Naive B cell (primary cell): Measurements from ENCODE around the gene NELL1. TPM values are rescaled to one million over a fixed set of nuclear protein-coding genes. Genes with fewer than 3 reads are reported as not detected.

Experiments
- ATAC-seq, 2 donors: fragments of 150-1000 bp; cut with Tn5 transposase; 2 replicates each; pipeline ENCODE4 v1.10.0; 2021; ENCODE audit warnings: low read depth in 2 of 2, mild to moderate bottlenecking in 2 of 2, moderate library complexity in 2 of 2
- DNase-seq: peaks from one replicate; pipeline ENCODE4 v3.0.0; 2022
- H3K27ac Mint-ChIP-seq, 6 donors: one replicate each; pipeline ENCODE4 v1.8.0; 2020 to 2022; ENCODE audit warnings: mild to moderate bottlenecking in 6 of 6, mixed read lengths in 6 of 6, moderate library complexity in 5 of 6, inconsistent platforms in 2 of 6
- H3K27me3 Mint-ChIP-seq, 3 donors: one replicate each; pipeline ENCODE4 v1.8.0; 2021 to 2022; ENCODE audit warnings: mixed read lengths in 3 of 3, mild to moderate bottlenecking in 1 of 3
- H3K36me3 Mint-ChIP-seq, 2 donors: one replicate each; pipeline ENCODE4 v1.8.0; 2020 to 2022; ENCODE audit warnings: mixed read lengths in 2 of 2, inconsistent platforms in 1 of 2, mild to moderate bottlenecking in 1 of 2
- H3K4me1 Mint-ChIP-seq, 3 donors: one replicate each; pipeline ENCODE4 v1.8.0; 2020 to 2022; ENCODE audit warnings: mixed read lengths in 3 of 3, inconsistent platforms in 1 of 3, mild to moderate bottlenecking in 1 of 3, moderate library complexity in 1 of 3
- H3K4me3 Mint-ChIP-seq, 8 donors: one replicate each; pipeline ENCODE4 v1.8.0; 2020 to 2022; ENCODE audit warnings: mild to moderate bottlenecking in 8 of 8, mixed read lengths in 8 of 8, moderate library complexity in 8 of 8, inconsistent platforms in 2 of 8
- H3K9me3 Mint-ChIP-seq, 7 donors: one replicate each; pipeline ENCODE4 v1.8.0; 2020 to 2022; ENCODE audit warnings: mixed read lengths in 7 of 7, mild to moderate bottlenecking in 5 of 7, inconsistent platforms in 2 of 7, moderate library complexity in 1 of 7
- polyA plus RNA-seq, 6 donors: library from polyadenylated mRNA; unstranded; fragments of 300-500 nt; fragmentation: Illumina TruSeq; gene quantifications; one replicate each; pipeline ENCODE4 v1.2.3, GENCODE V29; 2021; ENCODE audit warnings: low read depth in 6 of 6

The NELL1 gene
- polyA plus RNA-seq, 6 donors from 2014 or later: not detected

DNA sequence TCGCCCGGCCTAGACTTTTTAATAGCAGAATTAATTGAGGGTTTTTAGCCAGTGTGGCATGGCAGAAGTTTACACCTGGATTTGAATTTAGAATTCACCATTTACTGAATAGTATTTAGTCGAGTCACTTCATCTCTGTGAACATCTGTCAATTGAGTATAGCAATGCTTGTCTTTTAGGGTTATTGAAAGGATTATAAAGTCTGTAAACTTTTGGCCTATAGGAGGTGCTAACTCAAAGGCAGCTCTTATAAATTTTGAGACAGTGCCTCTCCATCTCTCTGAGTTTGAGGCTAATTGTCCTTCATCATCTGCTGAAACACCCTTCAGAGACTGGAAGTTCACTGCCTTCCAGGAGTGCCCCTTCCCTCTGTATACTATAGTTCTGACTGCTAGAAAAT is 205.0 kb downstream of the NELL1 start:
- DNase-seq (no peak), ATAC-seq (no peak)
- Mint-ChIP-seq H3K4me1 (no peaks in the 10 kb centered on the region), H3K36me3 (no peaks in the 10 kb centered on the region), H3K9me3 (peaks cover 0 to 3% (median 0%) of the 10 kb centered on the region in 7 donors), H3K27me3 (no peaks in the 10 kb centered on the region), H3K4me3 (no peak overlapping the region), H3K27ac (no peak overlapping the region)

- Mint-ChIP-seq H3K9me3 (peaks cover 0 to 3% (median 0%) of the 10 kb centered on the region in 7 donors), H3K27ac (no peak overlapping the region), H3K27me3 (no peaks in the 10 kb centered on the region), H3K36me3 (no peaks in the 10 kb centered on the region), H3K4me1 (no peaks in the 10 kb centered on the region), H3K4me3 (no peak overlapping the region)
- ATAC-seq (no peak), DNase-seq (no peak)
These were observed 206.5 kb downstream of the NELL1 start for GRCh38 chr11:20875889-20876288.

DNA sequence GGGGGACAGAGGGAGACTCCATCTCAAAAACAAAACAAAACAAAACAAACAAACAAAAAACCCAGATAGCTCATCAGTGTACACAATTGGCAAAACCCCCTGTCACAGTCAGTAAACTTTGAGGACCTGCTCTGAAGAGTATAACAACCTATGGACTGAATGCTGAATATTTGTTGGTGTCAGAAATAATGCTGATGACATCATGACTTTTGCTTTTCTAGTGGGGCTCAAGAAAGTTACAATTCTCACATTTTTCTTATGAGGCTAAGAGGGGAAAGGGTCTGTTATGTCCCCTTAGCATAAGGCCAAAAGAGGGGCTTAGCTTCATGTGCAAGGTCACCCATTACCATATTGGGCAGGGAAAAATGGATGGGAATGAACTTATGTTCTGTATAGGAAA is 207.4 kb downstream of the NELL1 start:
- Mint-ChIP-seq H3K27ac (no peak overlapping the region), H3K4me1 (no peaks in the 10 kb centered on the region), H3K36me3 (no peaks in the 10 kb centered on the region), H3K27me3 (no peaks in the 10 kb centered on the region), H3K4me3 (no peak overlapping the region), H3K9me3 (peaks cover 0 to 3% (median 0%) of the 10 kb centered on the region in 7 donors)
- ATAC-seq: no peak
- no peak for DNase-seq

DNA sequence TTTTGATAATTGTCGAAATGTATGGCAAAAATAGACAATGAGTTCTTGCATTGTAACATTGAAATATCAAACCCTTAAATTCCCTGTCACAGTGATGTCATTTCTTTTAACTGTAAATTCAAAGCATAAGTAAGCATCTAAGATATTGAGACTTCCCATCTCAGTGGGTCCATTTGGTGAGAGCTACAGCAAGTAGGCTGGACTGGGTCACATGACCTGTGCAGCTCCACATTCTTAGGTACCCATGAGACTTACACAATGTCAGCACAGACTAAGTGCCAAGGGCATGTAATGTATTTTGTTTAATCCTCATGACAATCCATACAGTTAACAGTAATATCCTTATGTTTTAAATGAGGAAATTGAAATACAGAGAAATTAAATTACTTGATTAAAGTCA is 210.7 kb downstream of the NELL1 start:
- ATAC-seq (no peak), DNase-seq (no peak)
- Mint-ChIP-seq H3K27me3 (no peaks in the 10 kb centered on the region), H3K9me3 (peaks cover 0 to 3% (median 0%) of the 10 kb centered on the region in 7 donors), H3K27ac (no peak overlapping the region), H3K4me3 (no peak overlapping the region), H3K36me3 (no peaks in the 10 kb centered on the region), H3K4me1 (no peaks in the 10 kb centered on the region)

DNA sequence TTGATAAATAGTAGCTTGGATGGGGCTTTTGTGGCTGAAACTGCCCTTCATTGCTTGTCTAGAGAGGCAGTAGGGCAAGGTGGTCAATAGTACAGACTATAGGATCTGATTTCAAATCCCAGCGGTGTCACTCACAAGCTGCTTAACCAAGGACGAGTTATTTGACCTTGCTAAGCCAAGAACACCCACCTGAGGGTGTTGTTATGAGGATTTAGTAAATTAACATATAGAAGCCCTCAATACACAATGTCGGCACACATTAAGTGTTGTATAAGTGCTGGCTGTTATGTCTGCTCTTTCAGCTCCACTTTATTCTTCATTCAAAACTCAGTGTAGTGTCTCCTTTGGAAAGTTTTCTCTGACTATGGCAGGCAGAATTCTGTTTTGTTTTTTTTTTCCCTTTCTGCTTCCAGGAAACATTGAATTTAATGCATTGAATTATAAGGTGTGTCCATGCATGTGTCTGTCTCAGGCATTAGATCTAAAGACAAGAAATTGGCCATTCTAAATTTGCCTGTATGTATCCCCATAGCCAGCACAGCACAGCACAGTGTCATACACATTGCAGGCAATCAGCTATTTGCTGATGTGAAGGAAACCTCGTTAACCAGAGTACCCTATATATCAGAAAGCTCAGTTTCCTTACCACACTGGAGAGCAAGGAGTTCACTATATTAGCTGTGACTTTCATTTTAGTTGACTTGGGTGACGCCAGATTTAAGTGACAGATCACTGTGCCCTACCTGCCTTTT is 212.1 kb downstream of the NELL1 start:
- H3K9me3 Mint-ChIP-seq: peaks cover 0 to 3% (median 0%) of the 10 kb centered on the region in 7 donors
- H3K4me3 Mint-ChIP-seq: no peak overlapping the region
- no peaks in the 10 kb centered on the region for H3K36me3 Mint-ChIP-seq
- H3K4me1 Mint-ChIP-seq: no peaks in the 10 kb centered on the region
- H3K27me3 Mint-ChIP-seq: no peaks in the 10 kb centered on the region
- H3K27ac Mint-ChIP-seq: no peak overlapping the region
- DNase-seq (no peak), ATAC-seq (no peak)

GRCh38 chr11:20887137-20887536 is 217.8 kb downstream of the NELL1 start:
- DNase-seq (no peak), ATAC-seq (no peak)
- Mint-ChIP-seq H3K4me1 (no peaks in the 10 kb centered on the region), H3K9me3 (peaks cover 0 to 9% (median 5%) of the 10 kb centered on the region in 7 donors), H3K27ac (no peak overlapping the region), H3K4me3 (no peak overlapping the region), H3K36me3 (no peaks in the 10 kb centered on the region), H3K27me3 (no peaks in the 10 kb centered on the region)

GRCh38 chr11:20894296-20894695 is 224.9 kb downstream of the NELL1 start:
- H3K27me3 Mint-ChIP-seq: no peaks in the 10 kb centered on the region
- ATAC-seq (no peak), DNase-seq (no peak)
- no peak overlapping the region for H3K4me3 Mint-ChIP-seq
- H3K27ac Mint-ChIP-seq: no peak overlapping the region
- no peaks in the 10 kb centered on the region for H3K36me3 Mint-ChIP-seq
- no peaks in the 10 kb centered on the region for H3K4me1 Mint-ChIP-seq
- H3K9me3 Mint-ChIP-seq: peaks cover 8 to 20% (median 14%) of the 10 kb centered on the region in 7 donors

DNA sequence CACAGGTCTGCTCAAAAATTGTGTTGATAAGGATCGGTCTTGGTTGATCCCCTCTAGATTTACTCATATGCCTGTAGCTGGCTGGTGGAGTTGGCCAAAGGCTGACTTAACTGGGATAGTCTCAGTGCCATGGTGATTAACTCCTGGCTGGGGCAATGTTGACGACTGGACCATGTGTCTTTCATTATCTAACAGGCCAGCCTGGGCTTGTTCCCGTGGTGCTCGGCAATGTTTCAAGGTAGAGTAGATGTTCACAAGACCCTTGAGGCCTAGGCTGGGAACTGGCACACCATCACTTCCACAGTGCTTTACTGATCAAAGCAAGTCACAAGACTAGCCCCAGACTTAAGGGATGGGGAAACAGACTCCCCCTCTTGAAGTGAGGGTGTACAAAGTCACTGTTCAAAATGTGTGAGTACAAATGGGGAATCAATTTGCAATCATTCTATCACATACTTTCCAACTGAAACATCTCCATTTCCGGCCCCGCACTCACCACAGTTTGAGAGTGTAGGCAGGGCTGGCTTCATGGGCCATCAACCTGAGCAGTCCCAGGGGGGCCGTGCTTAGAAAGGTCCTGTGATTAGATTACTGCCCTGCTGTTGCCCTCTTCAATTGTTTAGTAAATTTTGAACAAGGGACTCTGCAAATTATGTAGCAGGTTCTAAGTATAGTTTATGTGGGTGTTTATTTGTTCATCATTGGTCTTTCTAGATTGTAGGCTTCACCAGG is 240.8 kb downstream of the NELL1 start:
- no peaks in the 10 kb centered on the region for H3K36me3 Mint-ChIP-seq
- ATAC-seq (no peak), DNase-seq (no peak)
- no peaks in the 10 kb centered on the region for H3K27me3 Mint-ChIP-seq
- H3K9me3 Mint-ChIP-seq: peaks cover 0 to 22% (median 8%) of the 10 kb centered on the region in 7 donors
- no peaks in the 10 kb centered on the region for H3K4me1 Mint-ChIP-seq
- no peak overlapping the region for H3K27ac Mint-ChIP-seq
- no peak overlapping the region for H3K4me3 Mint-ChIP-seq

- Mint-ChIP-seq H3K4me1 (no peaks in the 10 kb centered on the region), H3K27ac (no peak overlapping the region), H3K36me3 (no peaks in the 10 kb centered on the region), H3K9me3 (peaks cover 0 to 16% (median 3%) of the 10 kb centered on the region in 7 donors), H3K4me3 (no peak overlapping the region), H3K27me3 (no peaks in the 10 kb centered on the region)
- ATAC-seq: no peak
- no peak for DNase-seq
These were observed 241.3 kb downstream of the NELL1 start for GRCh38 chr11:20910733-20911132.

GRCh38 chr11:20912065-20912821 is 242.9 kb downstream of the NELL1 start:
- Mint-ChIP-seq H3K36me3 (no peaks in the 10 kb centered on the region), H3K4me3 (no peak overlapping the region), H3K27me3 (no peaks in the 10 kb centered on the region), H3K27ac (no peak overlapping the region), H3K9me3 (peaks cover 0 to 15% (median 0%) of the 10 kb centered on the region in 7 donors), H3K4me1 (no peaks in the 10 kb centered on the region)
- DNase-seq (no peak), ATAC-seq (no peak)

DNA sequence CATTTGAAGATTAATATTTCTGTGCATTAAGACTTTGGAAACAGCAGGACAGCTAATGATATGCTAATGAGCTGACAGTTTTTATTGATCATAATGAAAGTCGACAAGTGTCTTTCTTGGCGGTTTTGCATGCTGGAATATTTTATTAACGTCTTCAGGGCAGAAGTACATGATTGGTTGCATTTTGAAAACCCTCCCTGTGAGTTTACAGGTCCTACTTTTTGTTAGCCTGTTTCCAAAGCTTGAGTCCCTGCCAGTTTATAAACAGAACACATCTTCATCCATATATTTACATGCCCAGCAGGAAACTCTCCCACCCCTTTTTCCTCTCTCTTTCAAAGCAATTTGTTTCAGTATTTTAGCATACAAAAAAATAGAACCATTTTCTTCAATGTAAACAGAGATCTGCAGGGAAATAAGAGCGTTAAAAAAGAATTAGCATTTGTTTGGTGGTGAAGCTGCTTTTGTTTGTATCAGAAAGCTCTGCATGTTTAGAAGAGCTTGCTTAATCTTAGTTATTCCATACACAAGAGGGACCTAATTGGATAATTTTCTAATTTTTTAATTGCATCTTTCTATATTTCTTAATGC is 243.6 kb downstream of the NELL1 start:
- Mint-ChIP-seq H3K9me3 (peaks cover 0 to 12% (median 0%) of the 10 kb centered on the region in 7 donors), H3K27me3 (no peaks in the 10 kb centered on the region), H3K27ac (no peak overlapping the region), H3K4me3 (no peak overlapping the region), H3K4me1 (no peaks in the 10 kb centered on the region), H3K36me3 (no peaks in the 10 kb centered on the region)
- ATAC-seq: no peak
- DNase-seq: no peak

GRCh38 chr11:20917306-20917705 is 247.9 kb downstream of the NELL1 start:
- H3K4me1 Mint-ChIP-seq: no peaks in the 10 kb centered on the region
- no peaks in the 10 kb centered on the region for H3K36me3 Mint-ChIP-seq
- peaks cover 0 to 16% (median 0%) of the 10 kb centered on the region in 7 donors for H3K9me3 Mint-ChIP-seq
- ATAC-seq (no peak), DNase-seq (no peak)
- no peaks in the 10 kb centered on the region for H3K27me3 Mint-ChIP-seq
- no peak overlapping the region for H3K4me3 Mint-ChIP-seq
- no peak overlapping the region for H3K27ac Mint-ChIP-seq

DNA sequence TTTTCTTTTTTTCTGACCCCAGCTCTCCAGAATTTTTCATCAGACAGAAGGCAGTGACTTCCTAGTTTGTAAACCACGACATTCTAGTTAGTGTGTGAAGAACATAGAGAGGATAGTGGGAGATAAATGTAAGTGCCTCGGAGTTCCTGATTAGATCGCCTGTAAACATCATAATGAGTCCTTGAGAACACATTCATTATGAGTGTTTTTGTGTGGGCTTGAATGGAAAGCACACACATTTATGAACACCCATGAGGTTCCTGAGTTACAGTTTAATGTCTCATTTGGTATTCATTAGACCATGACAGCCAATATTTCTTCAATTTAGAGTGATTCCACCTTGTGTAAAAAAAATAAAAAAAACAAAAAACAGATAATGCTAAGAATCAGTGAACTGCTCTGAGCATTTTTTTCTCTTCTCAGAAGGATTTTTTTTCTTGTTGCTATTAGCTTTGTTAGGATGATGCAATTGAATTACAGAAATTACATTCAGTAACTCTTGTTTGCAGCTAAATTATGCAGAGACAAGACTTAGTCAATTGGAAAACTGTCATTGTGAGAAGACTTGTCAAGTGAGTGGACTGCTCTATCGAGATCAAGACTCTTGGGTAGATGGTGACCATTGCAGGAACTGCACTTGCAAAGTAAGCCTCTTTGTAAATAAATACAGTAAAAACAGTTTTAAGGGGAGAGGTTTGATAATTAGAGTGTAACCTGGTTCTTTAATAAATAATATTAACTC is 257.6 kb downstream of the NELL1 start:
- Mint-ChIP-seq H3K4me1 (no peaks in the 10 kb centered on the region), H3K36me3 (no peaks in the 10 kb centered on the region), H3K9me3 (peaks cover 0 to 3% (median 0%) of the 10 kb centered on the region in 7 donors), H3K27me3 (no peaks in the 10 kb centered on the region), H3K27ac (no peak overlapping the region), H3K4me3 (no peak overlapping the region)
- ATAC-seq (no peak), DNase-seq (no peak)
